Activated CD4-positive, alpha-beta memory T cell treated with anti-CD3 and anti-CD28 coated beads for 36 hours (primary cell): Measurements from ENCODE around the gene CDH7. TPM values are rescaled to one million over a fixed set of nuclear protein-coding genes. Genes with fewer than 3 reads are reported as not detected.

ENCODE experiments used
- CTCF ChIA-PET: fragments of 350-600 bp; sonication (Branson Sonifier 250); formaldehyde crosslinking; loops from one replicate; lab custom pipeline; 2021; ENCODE audit warnings: antibody characterized with exemption, inconsistent platforms; lab: Charles Lee
- POLR2A ChIA-PET: fragments of 350-600 bp; sonication (Branson Sonifier 250); formaldehyde crosslinking; loops from one replicate; lab custom pipeline; 2021; ENCODE audit warnings: antibody characterized with exemption; lab: Charles Lee
- DNase-seq: peaks from one replicate; pipeline ENCODE4 v3.0.0-alpha.2; 2020
- H3K27ac Mint-ChIP-seq: one replicate; pipeline ENCODE4 v1.8.0; 2021; ENCODE audit warnings: mixed read lengths
- H3K27me3 Mint-ChIP-seq: one replicate; pipeline ENCODE4 v1.8.0; 2021; ENCODE audit warnings: mixed read lengths
- H3K36me3 Mint-ChIP-seq: one replicate; pipeline ENCODE4 v1.8.0; 2021; ENCODE audit warnings: mixed read lengths
- H3K4me1 Mint-ChIP-seq: one replicate; pipeline ENCODE4 v1.8.0; 2021; ENCODE audit warnings: low read depth, mixed read lengths
- H3K4me3 Mint-ChIP-seq: one replicate; pipeline ENCODE4 v1.8.0; 2021; ENCODE audit warnings: mild to moderate bottlenecking, mixed read lengths
- H3K9me3 Mint-ChIP-seq: one replicate; pipeline ENCODE4 v1.8.0; 2021; ENCODE audit warnings: mixed read lengths
- intact Hi-C: fragments of 100-400 bp; cut with micrococcal nuclease; formaldehyde crosslinking; loops from one replicate; pipeline ENCODE4 v1.15.1; 2023
- total RNA-seq, 2 experiments: library from RNA; stranded (reverse); gene quantifications; one replicate each; pipeline ENCODE4 v1.2.3, GENCODE V29; 2021

Gene CDH7
- total RNA-seq, 2 experiments from 2014 or later = not detected

GRCh38 chr18:65859075-65859474, 108.3 kb downstream of the CDH7 start:
- POLR2A ChIA-PET = no interaction called here
- Mint-ChIP-seq H3K27ac (no peak overlapping the region), H3K36me3 (no peaks in the 10 kb centered on the region)

GRCh38 chr18:65869527-65869926, 118.7 kb downstream of the CDH7 start:
- no peaks in the 10 kb centered on the region for H3K4me1 Mint-ChIP-seq
- POLR2A ChIA-PET = no interaction called here
- intact Hi-C loops = no loop called here
- no peak overlapping the region for H3K27ac Mint-ChIP-seq
- H3K36me3 Mint-ChIP-seq = no peaks in the 10 kb centered on the region
- no peaks in the 10 kb centered on the region for H3K27me3 Mint-ChIP-seq
- H3K4me3 Mint-ChIP-seq = no peak overlapping the region
- DNase-seq = no peak
- CTCF ChIA-PET = no interaction called here
- H3K9me3 Mint-ChIP-seq = peaks cover 3% of the 10 kb centered on the region

More at GRCh38 chr18:65859075-65859474, 108.3 kb downstream of the CDH7 start:
- CTCF ChIA-PET = no interaction called here
- H3K4me3 Mint-ChIP-seq = no peak overlapping the region
- H3K9me3 Mint-ChIP-seq = peaks cover 7% of the 10 kb centered on the region
- no peaks in the 10 kb centered on the region for H3K4me1 Mint-ChIP-seq
- intact Hi-C loops = no loop called here
- DNase-seq = no peak
- H3K27me3 Mint-ChIP-seq = no peaks in the 10 kb centered on the region

- peaks cover 8% of the 10 kb centered on the region for H3K9me3 Mint-ChIP-seq
- H3K27me3 Mint-ChIP-seq = no peaks in the 10 kb centered on the region
- H3K4me3 Mint-ChIP-seq = no peak overlapping the region
- CTCF ChIA-PET = no interaction called here
- H3K4me1 Mint-ChIP-seq = no peaks in the 10 kb centered on the region
- intact Hi-C loops = no loop called here
- no peak for DNase-seq
- POLR2A ChIA-PET = no interaction called here
- H3K27ac Mint-ChIP-seq = no peak overlapping the region
- H3K36me3 Mint-ChIP-seq = no peaks in the 10 kb centered on the region
Observed at GRCh38 chr18:65876310-65876709, 125.5 kb downstream of the CDH7 start.

GRCh38 chr18:65897292-65897691, 146.5 kb downstream of the CDH7 start:
- H3K27ac Mint-ChIP-seq = no peak overlapping the region
- H3K4me1 Mint-ChIP-seq = no peaks in the 10 kb centered on the region
- no peak for DNase-seq
- CTCF ChIA-PET = no interaction called here
- POLR2A ChIA-PET = no interaction called here
- H3K9me3 Mint-ChIP-seq = no peaks in the 10 kb centered on the region
- no peaks in the 10 kb centered on the region for H3K36me3 Mint-ChIP-seq
- no peak overlapping the region for H3K4me3 Mint-ChIP-seq
- intact Hi-C loops = no loop called here
- no peaks in the 10 kb centered on the region for H3K27me3 Mint-ChIP-seq

GRCh38 chr18:65901522-65901921, 150.7 kb downstream of the CDH7 start:
- H3K9me3 Mint-ChIP-seq = peaks cover 3% of the 10 kb centered on the region
- no peaks in the 10 kb centered on the region for H3K4me1 Mint-ChIP-seq
- intact Hi-C loops = no loop called here
- H3K27me3 Mint-ChIP-seq = no peaks in the 10 kb centered on the region
- no peak for DNase-seq
- H3K4me3 Mint-ChIP-seq = no peak overlapping the region
- ChIA-PET POLR2A (no interaction called here), CTCF (no interaction called here)
- no peak overlapping the region for H3K27ac Mint-ChIP-seq
- H3K36me3 Mint-ChIP-seq = no peaks in the 10 kb centered on the region

- ChIA-PET CTCF (no interaction called here), POLR2A (no interaction called here)
- H3K27me3 Mint-ChIP-seq = no peaks in the 10 kb centered on the region
- H3K27ac Mint-ChIP-seq = no peak overlapping the region
- H3K4me3 Mint-ChIP-seq = no peak overlapping the region
- H3K9me3 Mint-ChIP-seq = peaks cover 3% of the 10 kb centered on the region
- no peak for DNase-seq
- intact Hi-C loops = no loop called here
- no peaks in the 10 kb centered on the region for H3K36me3 Mint-ChIP-seq
- H3K4me1 Mint-ChIP-seq = no peaks in the 10 kb centered on the region
Observed at GRCh38 chr18:65906621-65907034, 155.8 kb downstream of the CDH7 start.

GRCh38 chr18:65907281-65907680, 156.5 kb downstream of the CDH7 start:
- intact Hi-C loops = no loop called here
- ChIA-PET CTCF (no interaction called here), POLR2A (no interaction called here)
- Mint-ChIP-seq H3K9me3 (peaks cover 3% of the 10 kb centered on the region), H3K36me3 (no peaks in the 10 kb centered on the region), H3K27me3 (no peaks in the 10 kb centered on the region), H3K27ac (no peak overlapping the region), H3K4me1 (no peaks in the 10 kb centered on the region), H3K4me3 (no peak overlapping the region)
- no peak for DNase-seq

- intact Hi-C loops = no loop called here
- H3K27me3 Mint-ChIP-seq = no peaks in the 10 kb centered on the region
- H3K4me1 Mint-ChIP-seq = no peaks in the 10 kb centered on the region
- H3K27ac Mint-ChIP-seq = no peak overlapping the region
- no peak overlapping the region for H3K4me3 Mint-ChIP-seq
- no peaks in the 10 kb centered on the region for H3K36me3 Mint-ChIP-seq
- POLR2A ChIA-PET = no interaction called here
- no peak for DNase-seq
- peaks cover 3% of the 10 kb centered on the region for H3K9me3 Mint-ChIP-seq
- CTCF ChIA-PET = no interaction called here
Observed at GRCh38 chr18:65919018-65919417, 168.2 kb downstream of the CDH7 start.

- no peak for DNase-seq
- POLR2A ChIA-PET = no interaction called here
- H3K27me3 Mint-ChIP-seq = no peaks in the 10 kb centered on the region
- H3K4me3 Mint-ChIP-seq = no peak overlapping the region
- CTCF ChIA-PET = no interaction called here
- H3K36me3 Mint-ChIP-seq = no peaks in the 10 kb centered on the region
- no peaks in the 10 kb centered on the region for H3K4me1 Mint-ChIP-seq
- peaks cover 5% of the 10 kb centered on the region for H3K9me3 Mint-ChIP-seq
- no peak overlapping the region for H3K27ac Mint-ChIP-seq
- intact Hi-C loops = no loop called here
Observed at GRCh38 chr18:65919663-65920062, 168.9 kb downstream of the CDH7 start.

- no peak for DNase-seq
- ChIA-PET POLR2A (no interaction called here), CTCF (no interaction called here)
- Mint-ChIP-seq H3K27ac (no peak overlapping the region), H3K36me3 (no peaks in the 10 kb centered on the region), H3K9me3 (peaks cover 5% of the 10 kb centered on the region), H3K4me3 (no peak overlapping the region), H3K27me3 (no peaks in the 10 kb centered on the region), H3K4me1 (no peaks in the 10 kb centered on the region)
- intact Hi-C loops = no loop called here
Observed at GRCh38 chr18:65922103-65922502, 171.3 kb downstream of the CDH7 start.

GRCh38 chr18:65924904-65925303, 174.1 kb downstream of the CDH7 start:
- H3K36me3 Mint-ChIP-seq = no peaks in the 10 kb centered on the region
- POLR2A ChIA-PET = no interaction called here

GRCh38 chr18:65934874-65935273, 184.1 kb downstream of the CDH7 start:
- no peak for DNase-seq
- POLR2A ChIA-PET = no interaction called here
- intact Hi-C loops = no loop called here
- H3K27me3 Mint-ChIP-seq = no peaks in the 10 kb centered on the region
- H3K4me3 Mint-ChIP-seq = no peak overlapping the region
- H3K27ac Mint-ChIP-seq = no peak overlapping the region
- CTCF ChIA-PET = no interaction called here
- no peaks in the 10 kb centered on the region for H3K36me3 Mint-ChIP-seq
- H3K4me1 Mint-ChIP-seq = no peaks in the 10 kb centered on the region
- H3K9me3 Mint-ChIP-seq = peaks cover 23% of the 10 kb centered on the region

More at GRCh38 chr18:65924904-65925303, 174.1 kb downstream of the CDH7 start:
- H3K27me3 Mint-ChIP-seq = no peaks in the 10 kb centered on the region
- CTCF ChIA-PET = no interaction called here
- intact Hi-C loops = no loop called here
- no peak for DNase-seq
- no peaks in the 10 kb centered on the region for H3K4me1 Mint-ChIP-seq
- no peak overlapping the region for H3K27ac Mint-ChIP-seq
- no peak overlapping the region for H3K4me3 Mint-ChIP-seq
- peaks cover 5% of the 10 kb centered on the region for H3K9me3 Mint-ChIP-seq

- H3K36me3 Mint-ChIP-seq = no peaks in the 10 kb centered on the region
- ChIA-PET CTCF (no interaction called here), POLR2A (no interaction called here)
- H3K4me3 Mint-ChIP-seq = no peak overlapping the region
- no peaks in the 10 kb centered on the region for H3K27me3 Mint-ChIP-seq
- H3K27ac Mint-ChIP-seq = no peak overlapping the region
- no peak for DNase-seq
- peaks cover 24% of the 10 kb centered on the region for H3K9me3 Mint-ChIP-seq
- intact Hi-C loops = no loop called here
- H3K4me1 Mint-ChIP-seq = no peaks in the 10 kb centered on the region
Observed at GRCh38 chr18:65936678-65937077, 185.9 kb downstream of the CDH7 start.
